OCI-LY1 (cell line): ENCODE measurements around the gene AK4.
A peak's percentile ranks its signal among the peaks of the same experiment; 100 is the strongest.

Source experiments
- H2AFZ ChIP-seq: fragments of 200-600 bp; sonication (generic), shearing (Covaris generic); 2 replicates; pipeline ENCODE4 v1.6.0; 2014; ENCODE audit warnings: antibody characterized with exemption, mild to moderate bottlenecking, low read length
- H3F3A ChIP-seq: fragments of 200-600 bp; sonication (generic), shearing (Covaris generic); 2 replicates; pipeline ENCODE4 v1.6.0; 2014; ENCODE audit warnings: mild to moderate bottlenecking, antibody characterized with exemption, low read length, moderate library complexity; ENCODE audit not compliant: insufficient read depth
- H3K27ac ChIP-seq: fragments of 200-600 bp; sonication (generic); 2 replicates; pipeline ENCODE4 v1.5.1; 2014; ENCODE audit warnings: low read length, mixed run types, mild to moderate bottlenecking, low read depth; ENCODE audit not compliant: poor library complexity, severe bottlenecking
- H3K27me3 ChIP-seq: fragments of 200-600 bp; sonication (generic); 2 replicates; pipeline ENCODE4 v1.6.0; 2014; ENCODE audit warnings: antibody characterized with exemption, mild to moderate bottlenecking, low read length, moderate library complexity; ENCODE audit not compliant: insufficient read depth
- H3K36me3 ChIP-seq: fragments of 200-600 bp; sonication (generic); 2 replicates; pipeline ENCODE4 v1.6.1; 2014; ENCODE audit warnings: mild to moderate bottlenecking, antibody characterized with exemption, low read length, moderate library complexity, mixed read lengths; ENCODE audit not compliant: insufficient read depth
- H3K4me1 ChIP-seq: fragments of 200-600 bp; sonication (generic); 2 replicates; pipeline ENCODE4 v1.5.1; 2014; ENCODE audit warnings: mild to moderate bottlenecking, low read length, moderate library complexity; ENCODE audit not compliant: insufficient read depth, severe bottlenecking
- H3K4me2 ChIP-seq: fragments of 200-600 bp; sonication (generic), shearing (Covaris generic); 2 replicates; pipeline ENCODE4 v1.6.1; 2014; ENCODE audit warnings: low read length
- H3K4me3 ChIP-seq: fragments of 200-600 bp; sonication (generic); 2 replicates; pipeline ENCODE4 v1.5.1; 2014; ENCODE audit warnings: low read length, low read depth, mild to moderate bottlenecking, mixed read lengths; ENCODE audit not compliant: poor library complexity, severe bottlenecking
- H3K79me2 ChIP-seq: fragments of 200-600 bp; shearing (Covaris generic); 2 replicates; pipeline ENCODE4 v1.6.1; 2016; ENCODE audit warnings: mixed run types, low read length, mixed read lengths; ENCODE audit not compliant: insufficient read depth
- H3K9ac ChIP-seq: fragments of 200-600 bp; sonication (generic), shearing (Covaris generic); 2 replicates; pipeline ENCODE4 v1.6.1; 2014; ENCODE audit warnings: mild to moderate bottlenecking, low read length, mixed read lengths
- H3K9me2 ChIP-seq: fragments of 200-600 bp; sonication (generic), shearing (Covaris generic); 2 replicates; pipeline ENCODE4 v1.6.1; 2014; ENCODE audit warnings: low read depth, mild to moderate bottlenecking, low read length, mixed read lengths
- H3K9me3 ChIP-seq: fragments of 200-600 bp; shearing (Covaris generic); 2 replicates; pipeline ENCODE4 v1.6.1; 2014; ENCODE audit warnings: low read length, mixed read lengths
- H4K20me1 ChIP-seq: fragments of 200-600 bp; sonication (generic), shearing (Covaris generic); 2 replicates; pipeline ENCODE4 v1.6.0; 2016; ENCODE audit warnings: mild to moderate bottlenecking, low read length; ENCODE audit not compliant: insufficient read depth
- CTCF ChIP-seq: fragments of 200-600 bp; sonication (generic), shearing (Covaris generic); IDR thresholded peaks from 2 replicates; pipeline ENCODE4 v1.5.1; 2017; ENCODE audit warnings: mild to moderate bottlenecking, antibody characterized with exemption, low read length, moderate library complexity, mixed read lengths
- EZH2 ChIP-seq: fragments of 200-600 bp; sonication (generic), shearing (Covaris generic); IDR thresholded peaks from 2 replicates; pipeline ENCODE4 v1.8.0; 2017; ENCODE audit warnings: borderline replicate concordance, mixed run types, mild to moderate bottlenecking, antibody characterized with exemption, low read length, moderate library complexity, mixed read lengths

The AK4 gene

GRCh38 chr1:65207317-65207716, 59.3 kb downstream of the AK4 start:
- H4K20me1 ChIP-seq: no peaks in the 10 kb centered on the region
- no peak overlapping the region for H3K4me2 ChIP-seq
- no peaks in the 10 kb centered on the region for H3K4me1 ChIP-seq
- H3K27ac ChIP-seq: no peak overlapping the region
- TF ChIP-seq EZH2 (no peak), CTCF (no peak)
- H3K4me3 ChIP-seq: no peak overlapping the region
- H3K79me2 ChIP-seq: no peaks in the 10 kb centered on the region
- no peaks in the 10 kb centered on the region for H3K9me2 ChIP-seq
- H3K36me3 ChIP-seq: no peaks in the 10 kb centered on the region
- H2AFZ ChIP-seq: no peak overlapping the region
- no peaks in the 10 kb centered on the region for H3K9me3 ChIP-seq
- no peaks in the 10 kb centered on the region for H3K27me3 ChIP-seq
- H3F3A ChIP-seq: no peaks in the 10 kb centered on the region
- no peak overlapping the region for H3K9ac ChIP-seq

- no peaks in the 10 kb centered on the region; the same call in 1 of the 2 replicates for H3K27me3 ChIP-seq
- H3F3A ChIP-seq: no peaks in the 10 kb centered on the region
- no peaks in the 10 kb centered on the region for H3K9me2 ChIP-seq
- H4K20me1 ChIP-seq: no peaks in the 10 kb centered on the region
- no peak overlapping the region for H3K27ac ChIP-seq
- H3K4me3 ChIP-seq: no peak overlapping the region
- H3K9ac ChIP-seq: no peak overlapping the region
- H3K36me3 ChIP-seq: no peaks in the 10 kb centered on the region
- H3K79me2 ChIP-seq: no peaks in the 10 kb centered on the region
- no peak overlapping the region for H3K4me2 ChIP-seq
- no peak for TF ChIP-seq EZH2
- TF ChIP-seq CTCF: no peak
- H2AFZ ChIP-seq: no peak overlapping the region
- H3K4me1 ChIP-seq: no peaks in the 10 kb centered on the region
- H3K9me3 ChIP-seq: no peaks in the 10 kb centered on the region
Observed at GRCh38 chr1:65208563-65208973, 60.6 kb downstream of the AK4 start.

GRCh38 chr1:65209005-65209885, 61.2 kb downstream of the AK4 start:
- Histone ChIP-seq H3K9ac (no peak overlapping the region), H3K4me3 (no peak overlapping the region), H3K9me2 (no peaks in the 10 kb centered on the region), H4K20me1 (no peaks in the 10 kb centered on the region), H3K4me2 (no peak overlapping the region), H3K36me3 (no peaks in the 10 kb centered on the region), H3K27me3 (no peaks in the 10 kb centered on the region; the same call in 1 of the 2 replicates), H3K79me2 (no peaks in the 10 kb centered on the region), H3K9me3 (no peaks in the 10 kb centered on the region), H3K4me1 (no peaks in the 10 kb centered on the region), H3K27ac (no peak overlapping the region), H3F3A (no peaks in the 10 kb centered on the region), H2AFZ (no peak overlapping the region)
- no peak for TF ChIP-seq EZH2
- TF ChIP-seq CTCF: peak; percentile 66
